ENCODE data around the gene HMX1. TPM values are rescaled to one million over a fixed set of nuclear protein-coding genes. Genes with fewer than 3 reads are reported as not detected.

The HMX1 gene
- total RNA-seq, 1 donor from 2014 or later, result 1.1 TPM

GRCh38 chr4:8878421-8878820, 6.8 kb upstream of the HMX1 start:
- TF ChIP-seq CTCF (conservative IDR thresholded peaks at IDR 0.05), result no peak
- no peaks in the 10 kb centered on the region for H3K9me3 Mint-ChIP-seq
- no peak overlapping the region for H3K4me3 Mint-ChIP-seq
- no peaks in the 10 kb centered on the region for H3K36me3 Mint-ChIP-seq (ENCODE audit: low read depth)
- H3K27ac Mint-ChIP-seq (ENCODE audit: unreplicated experiment), result no peak overlapping the region
- no peak for DNase-seq (ENCODE audit: low read depth, low spot score)
- H3K27me3 Mint-ChIP-seq (ENCODE audit: low read depth), result peaks cover 93% of the 10 kb centered on the region
- H3K4me1 Mint-ChIP-seq, result no peaks in the 10 kb centered on the region

GRCh38 chr4:8877780-8878040, 6.1 kb upstream of the HMX1 start:
- Mint-ChIP-seq H3K4me1 (no peaks in the 10 kb centered on the region), H3K27me3 (ENCODE audit: low read depth) (peaks cover 96% of the 10 kb centered on the region)

GRCh38 chr4:8876982-8877779, 5.5 kb upstream of the HMX1 start:
- Mint-ChIP-seq H3K4me1 (peaks cover 1% of the 10 kb centered on the region), H3K9me3 (no peaks in the 10 kb centered on the region), H3K27me3 (ENCODE audit: low read depth) (peaks cover 97% of the 10 kb centered on the region), H3K4me3 (no peak overlapping the region), H3K36me3 (ENCODE audit: low read depth) (no peaks in the 10 kb centered on the region), H3K27ac (ENCODE audit: unreplicated experiment) (no peak overlapping the region)
- DNase-seq (ENCODE audit: low read depth, low spot score), result no peak
- TF ChIP-seq CTCF (conservative IDR thresholded peaks at IDR 0.05), result no peak

More at GRCh38 chr4:8877780-8878040, 6.1 kb upstream of the HMX1 start:
- H3K9me3 Mint-ChIP-seq, result no peaks in the 10 kb centered on the region
- no peak overlapping the region for H3K27ac Mint-ChIP-seq (ENCODE audit: unreplicated experiment)
- no peak for DNase-seq (ENCODE audit: low read depth, low spot score)
- H3K4me3 Mint-ChIP-seq, result no peak overlapping the region
- no peaks in the 10 kb centered on the region for H3K36me3 Mint-ChIP-seq (ENCODE audit: low read depth)
- no peak for TF ChIP-seq CTCF (conservative IDR thresholded peaks at IDR 0.05)

- no peak for DNase-seq (ENCODE audit: low read depth, low spot score)
- peaks cover 89% of the 10 kb centered on the region for H3K27me3 Mint-ChIP-seq (ENCODE audit: low read depth)
- H3K27ac Mint-ChIP-seq (ENCODE audit: unreplicated experiment), result no peak overlapping the region
- TF ChIP-seq CTCF (conservative IDR thresholded peaks at IDR 0.05), result no peak
- peaks cover 4% of the 10 kb centered on the region for H3K4me1 Mint-ChIP-seq
- H3K4me3 Mint-ChIP-seq, result peak overlapping the region; percentile 34
- H3K9me3 Mint-ChIP-seq, result no peaks in the 10 kb centered on the region
- H3K36me3 Mint-ChIP-seq (ENCODE audit: low read depth), result peaks cover 2% of the 10 kb centered on the region
Measured at GRCh38 chr4:8874896-8875680, 3.4 kb upstream of the HMX1 start.

- no peak for DNase-seq (ENCODE audit: low read depth, low spot score)
Measured at GRCh38 chr4:8874003-8874895, 2.6 kb upstream of the HMX1 start.

More at GRCh38 chr4:8874003-8874895, 2.6 kb upstream of the HMX1 start:
- H3K27me3 Mint-ChIP-seq (ENCODE audit: low read depth), result peaks cover 89% of the 10 kb centered on the region
- peaks cover 2% of the 10 kb centered on the region for H3K36me3 Mint-ChIP-seq (ENCODE audit: low read depth)
- no peaks in the 10 kb centered on the region for H3K9me3 Mint-ChIP-seq
- no peak for TF ChIP-seq CTCF (conservative IDR thresholded peaks at IDR 0.05)
- H3K4me1 Mint-ChIP-seq, result peaks cover 4% of the 10 kb centered on the region
- no peak overlapping the region for H3K27ac Mint-ChIP-seq (ENCODE audit: unreplicated experiment)
- H3K4me3 Mint-ChIP-seq, result peak overlapping the region; percentile 34
